Measurements from ENCODE around the gene RGL1. TPM values are rescaled to one million over a fixed set of nuclear protein-coding genes. Genes with fewer than 3 reads are reported as not detected.

Gene RGL1
- total RNA-seq, 1 experiment from 2014 or later: 4.8 TPM

DNA sequence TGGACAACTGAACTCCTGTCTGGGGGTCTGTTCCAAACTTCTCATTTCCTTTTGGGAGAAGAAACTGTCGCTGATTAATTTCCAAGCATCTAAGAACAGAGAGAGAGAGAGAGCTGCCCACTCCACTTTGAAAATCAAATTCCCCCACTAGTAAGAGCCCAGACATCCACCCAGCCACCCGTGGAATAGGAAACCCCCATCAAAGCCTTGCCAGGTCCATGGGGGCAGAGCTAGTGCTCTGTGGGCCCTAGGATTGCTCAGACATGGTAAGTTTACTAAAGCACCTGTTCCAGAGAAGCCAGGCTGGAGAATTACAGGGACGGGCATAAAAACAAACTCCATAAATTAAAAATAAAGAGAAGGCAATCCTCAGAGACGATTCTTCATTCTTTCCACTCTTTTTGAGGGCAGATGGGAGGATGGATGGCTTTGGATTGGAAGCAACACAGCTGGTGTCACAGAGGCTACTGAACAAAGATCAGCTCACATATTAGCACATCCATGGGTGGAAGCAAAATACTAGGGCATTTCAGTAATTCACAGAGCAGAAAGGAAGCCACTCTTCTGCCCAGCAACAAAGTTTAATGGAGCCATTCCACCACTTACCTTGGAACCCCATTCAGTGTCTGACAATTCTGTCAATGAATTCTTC, 128.7 kb downstream of the RGL1 start:
- H3K9me3 Mint-ChIP-seq (ENCODE audit: low read depth, unreplicated experiment): no peaks in the 10 kb centered on the region
- H3K4me1 Mint-ChIP-seq (ENCODE audit: low read depth, unreplicated experiment): no peaks in the 10 kb centered on the region
- intact Hi-C loops (cut with micrococcal nuclease; ENCODE audit: unreplicated experiment): no loop called here
- no peak overlapping the region for H3K4me3 Mint-ChIP-seq (ENCODE audit: low read depth, unreplicated experiment)
- TF ChIP-seq, protein P1, sequence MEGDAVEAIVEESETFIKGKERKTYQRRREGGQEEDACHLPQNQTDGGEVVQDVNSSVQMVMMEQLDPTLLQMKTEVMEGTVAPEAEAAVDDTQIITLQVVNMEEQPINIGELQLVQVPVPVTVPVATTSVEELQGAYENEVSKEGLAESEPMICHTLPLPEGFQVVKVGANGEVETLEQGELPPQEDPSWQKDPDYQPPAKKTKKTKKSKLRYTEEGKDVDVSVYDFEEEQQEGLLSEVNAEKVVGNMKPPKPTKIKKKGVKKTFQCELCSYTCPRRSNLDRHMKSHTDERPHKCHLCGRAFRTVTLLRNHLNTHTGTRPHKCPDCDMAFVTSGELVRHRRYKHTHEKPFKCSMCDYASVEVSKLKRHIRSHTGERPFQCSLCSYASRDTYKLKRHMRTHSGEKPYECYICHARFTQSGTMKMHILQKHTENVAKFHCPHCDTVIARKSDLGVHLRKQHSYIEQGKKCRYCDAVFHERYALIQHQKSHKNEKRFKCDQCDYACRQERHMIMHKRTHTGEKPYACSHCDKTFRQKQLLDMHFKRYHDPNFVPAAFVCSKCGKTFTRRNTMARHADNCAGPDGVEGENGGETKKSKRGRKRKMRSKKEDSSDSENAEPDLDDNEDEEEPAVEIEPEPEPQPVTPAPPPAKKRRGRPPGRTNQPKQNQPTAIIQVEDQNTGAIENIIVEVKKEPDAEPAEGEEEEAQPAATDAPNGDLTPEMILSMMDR (IDR thresholded peaks at IDR 0.05; ENCODE audit: unreplicated experiment): no peak
- no TSS peak for BruUV-seq (replicated peaks)
- no peak for DNase-seq
- H3K27ac Mint-ChIP-seq (ENCODE audit: unreplicated experiment): no peak overlapping the region
- CTCF ChIA-PET: interaction anchor here (0.6 kb wide), 1 partner anchor 69 kb away, joined by 3 read pairs; no protein-coding TSS in a partner anchor
- H3K36me3 Mint-ChIP-seq (ENCODE audit: insufficient read depth, unreplicated experiment): no peaks in the 10 kb centered on the region
- no peaks in the 10 kb centered on the region for H3K27me3 Mint-ChIP-seq (ENCODE audit: unreplicated experiment)

- intact Hi-C loops (cut with micrococcal nuclease; ENCODE audit: unreplicated experiment): no loop called here
- TF ChIP-seq, protein P1 (IDR thresholded peaks at IDR 0.05; ENCODE audit: unreplicated experiment): no peak
- Mint-ChIP-seq H3K4me3 (ENCODE audit: low read depth, unreplicated experiment) (no peak overlapping the region), H3K27ac (ENCODE audit: unreplicated experiment) (no peak overlapping the region), H3K4me1 (ENCODE audit: low read depth, unreplicated experiment) (no peaks in the 10 kb centered on the region), H3K9me3 (ENCODE audit: low read depth, unreplicated experiment) (no peaks in the 10 kb centered on the region), H3K36me3 (ENCODE audit: insufficient read depth, unreplicated experiment) (no peaks in the 10 kb centered on the region), H3K27me3 (ENCODE audit: unreplicated experiment) (no peaks in the 10 kb centered on the region)
- CTCF ChIA-PET: no interaction called here
- no peak for DNase-seq
- no TSS peak for BruUV-seq (replicated peaks)
Measured at GRCh38 chr1:183934314-183934713, 129.4 kb downstream of the RGL1 start.

DNA sequence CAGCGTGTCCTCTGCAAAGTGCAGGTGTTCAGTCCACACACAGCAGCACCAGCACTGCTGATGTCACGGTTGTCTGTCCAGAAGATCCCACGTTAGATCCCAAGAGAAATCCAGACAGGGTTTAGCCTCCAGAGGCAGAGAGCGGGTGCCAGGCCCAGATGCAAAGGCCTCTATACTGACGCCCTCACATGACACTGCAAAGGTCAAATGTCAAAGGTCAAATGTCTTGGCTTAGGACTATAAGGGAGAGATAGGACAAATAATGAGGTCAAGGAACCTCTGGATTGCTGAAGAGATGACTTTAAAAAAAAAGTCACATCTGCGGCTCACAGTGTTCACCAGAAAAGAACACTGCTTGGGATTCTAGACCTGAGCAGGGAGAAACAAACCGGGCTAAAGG, 131.1 kb downstream of the RGL1 start:
- Mint-ChIP-seq H3K36me3 (ENCODE audit: insufficient read depth, unreplicated experiment) (no peaks in the 10 kb centered on the region), H3K27me3 (ENCODE audit: unreplicated experiment) (no peaks in the 10 kb centered on the region), H3K4me1 (ENCODE audit: low read depth, unreplicated experiment) (no peaks in the 10 kb centered on the region), H3K4me3 (ENCODE audit: low read depth, unreplicated experiment) (no peak overlapping the region), H3K9me3 (ENCODE audit: low read depth, unreplicated experiment) (no peaks in the 10 kb centered on the region), H3K27ac (ENCODE audit: unreplicated experiment) (no peak overlapping the region)
- CTCF ChIA-PET: no interaction called here
- BruUV-seq (replicated peaks): no TSS peak
- intact Hi-C loops (cut with micrococcal nuclease; ENCODE audit: unreplicated experiment): no loop called here
- no peak for DNase-seq
- TF ChIP-seq, protein P1 (IDR thresholded peaks at IDR 0.05; ENCODE audit: unreplicated experiment): no peak

GRCh38 chr1:183936791-183937190, 131.9 kb downstream of the RGL1 start:
- H3K9me3 Mint-ChIP-seq (ENCODE audit: low read depth, unreplicated experiment): no peaks in the 10 kb centered on the region
- H3K36me3 Mint-ChIP-seq (ENCODE audit: insufficient read depth, unreplicated experiment): no peaks in the 10 kb centered on the region
- no peak overlapping the region for H3K4me3 Mint-ChIP-seq (ENCODE audit: low read depth, unreplicated experiment)
- H3K27ac Mint-ChIP-seq (ENCODE audit: unreplicated experiment): no peak overlapping the region
- no peak for DNase-seq
- BruUV-seq (replicated peaks): no TSS peak
- intact Hi-C loops (cut with micrococcal nuclease; ENCODE audit: unreplicated experiment): no loop called here
- CTCF ChIA-PET: no interaction called here
- no peaks in the 10 kb centered on the region for H3K4me1 Mint-ChIP-seq (ENCODE audit: low read depth, unreplicated experiment)
- H3K27me3 Mint-ChIP-seq (ENCODE audit: unreplicated experiment): no peaks in the 10 kb centered on the region
- TF ChIP-seq, protein P1 (IDR thresholded peaks at IDR 0.05; ENCODE audit: unreplicated experiment): no peak
